GM12872 (cell line): Measurements from ENCODE around the gene FYB2.

ENCODE experiments used
- CTCF ChIP-seq: IDR thresholded peaks from 3 replicates; pipeline ENCODE4 v1.5.1; 2011; ENCODE audit warnings: low read depth, mild to moderate bottlenecking, low read length, moderate library complexity; ENCODE audit not compliant: insufficient read depth

Gene FYB2

GRCh38 chr1:56795870-56796269 lies 23.3 kb downstream of the FYB2 start:
- no peak for TF ChIP-seq CTCF

GRCh38 chr1:56790036-56790435 lies 29.2 kb downstream of the FYB2 start:
- no peak for TF ChIP-seq CTCF

GRCh38 chr1:56788588-56788987 lies 30.6 kb downstream of the FYB2 start:
- TF ChIP-seq CTCF, result no peak

DNA sequence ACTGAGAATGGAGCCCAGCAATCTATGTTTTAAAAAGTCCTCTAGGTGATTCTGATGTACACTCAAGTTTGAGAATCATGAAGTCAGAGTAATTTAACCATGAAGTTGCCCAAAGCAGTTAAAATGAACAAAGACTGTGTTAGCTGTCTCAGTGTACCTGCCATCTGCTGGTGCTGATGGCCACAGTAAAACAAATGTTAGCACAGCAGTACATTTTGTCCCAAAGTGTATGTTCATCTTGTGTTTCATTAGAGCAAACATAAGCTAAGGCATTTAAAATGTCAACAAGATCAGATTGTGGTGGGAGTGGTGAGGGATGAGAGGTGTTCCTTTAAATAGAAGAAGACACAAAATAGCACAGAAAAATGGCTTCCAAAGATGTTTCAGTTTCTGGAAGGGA lies 31.1 kb downstream of the FYB2 start:
- TF ChIP-seq CTCF, result no peak

DNA sequence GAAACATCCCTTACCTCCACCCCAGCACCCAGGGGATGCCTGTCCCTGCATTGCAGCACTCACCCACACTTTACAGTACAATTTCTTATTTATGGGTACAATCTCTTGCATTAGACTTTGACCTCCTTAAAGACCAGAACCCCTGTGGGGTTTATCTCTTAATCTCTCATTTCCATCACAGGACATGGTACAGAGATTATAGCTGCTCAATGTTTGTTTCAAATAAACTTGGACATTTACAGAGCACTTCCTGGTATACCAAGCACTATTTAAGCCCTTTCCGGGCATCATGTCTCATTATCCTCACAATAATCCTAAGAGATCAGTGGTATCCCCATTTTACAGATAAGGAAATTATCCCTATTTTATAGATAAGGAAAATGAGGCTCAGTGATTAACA lies 31.9 kb downstream of the FYB2 start:
- TF ChIP-seq CTCF, result no peak

DNA sequence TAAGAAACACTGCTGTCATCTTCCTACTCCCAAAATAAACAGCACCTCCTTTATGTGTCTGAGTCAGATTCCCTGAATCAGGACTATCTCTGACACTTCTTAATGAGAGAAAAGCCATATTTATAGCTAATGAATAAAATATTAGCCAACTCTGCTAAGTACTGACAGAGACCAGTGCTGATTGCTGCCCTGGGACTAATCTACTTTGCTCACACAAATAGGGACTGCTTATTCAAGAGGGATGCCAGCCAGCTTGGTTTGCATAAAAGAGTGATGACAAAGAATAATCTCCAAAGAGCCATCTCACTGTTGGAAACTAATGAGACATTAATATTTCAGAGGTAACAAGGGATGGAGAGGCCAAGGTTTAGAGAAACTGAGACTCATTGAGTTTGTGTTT lies 36.4 kb downstream of the FYB2 start:
- no peak for TF ChIP-seq CTCF

DNA sequence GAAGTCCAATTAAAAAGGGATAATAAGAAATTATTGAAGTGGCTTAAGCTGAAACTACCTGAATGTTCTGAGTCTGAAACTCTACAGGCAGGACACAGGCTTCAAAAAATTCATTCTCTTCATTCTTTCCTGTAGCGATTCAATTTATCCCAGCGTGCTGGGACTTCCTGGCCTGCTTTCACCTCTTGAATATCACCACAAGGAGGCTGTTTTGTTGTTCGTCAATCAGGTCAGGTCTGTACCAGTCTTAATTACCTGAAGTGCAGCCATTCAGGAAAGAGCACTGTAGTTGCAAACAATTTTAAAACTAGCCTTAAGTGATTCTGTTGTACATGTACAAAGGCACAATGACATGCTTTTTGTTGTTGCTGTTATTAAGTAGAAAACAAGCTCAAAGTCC lies 38.4 kb downstream of the FYB2 start:
- no peak for TF ChIP-seq CTCF
